ENCODE results near the gene PRKN. TPM values are rescaled to one million over a fixed set of nuclear protein-coding genes. Genes with fewer than 3 reads are reported as not detected.
A peak's percentile ranks its signal among the peaks of the same experiment; 100 is the strongest.

Gene PRKN
- total and polyA plus RNA-seq, 3 experiments from 2014 or later: 0.22 to 1.0 (median 0.55) TPM

DNA sequence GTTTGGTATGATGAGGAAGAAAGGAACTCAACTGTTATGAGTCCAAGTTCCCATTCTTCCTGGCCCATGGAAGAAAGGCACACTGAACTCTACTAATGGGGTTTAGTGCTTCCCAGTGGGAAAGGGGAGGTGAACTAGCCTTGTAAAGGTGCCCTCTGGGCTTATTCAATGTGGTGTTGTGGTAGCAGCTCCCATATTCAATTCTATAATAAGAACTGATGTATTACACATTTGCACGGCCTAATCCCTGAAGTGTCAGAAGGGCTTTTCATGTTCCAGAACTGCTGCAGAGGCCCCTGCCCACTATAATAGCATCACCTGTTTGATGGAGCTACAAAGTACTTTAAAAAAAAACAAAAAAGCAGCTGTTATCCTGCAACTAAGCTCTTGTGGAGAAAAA lies 17.1 kb downstream of the PRKN start:
- no peaks in the 10 kb centered on the region for H3K4me1 Mint-ChIP-seq
- ChIA-PET CTCF (interaction anchor here (1.0 kb wide), 1 partner anchor 16 kb away, joined by 3 read pairs; no protein-coding TSS in a partner anchor), POLR2A (no interaction called here)
- H3K36me3 ChIP-seq (ENCODE audit: insufficient read depth, low read length): no peaks in the 10 kb centered on the region
- H3K4me3 Mint-ChIP-seq: no peak overlapping the region
- H3K27me3 Mint-ChIP-seq: peaks cover 0 to 2% of the 10 kb centered on the region in 2 donors
- H3K36me3 Mint-ChIP-seq: no peaks in the 10 kb centered on the region
- no peaks in the 10 kb centered on the region for H3K4me1 ChIP-seq (ENCODE audit: insufficient read depth, low read length)
- no peaks in the 10 kb centered on the region for H3K27me3 ChIP-seq (ENCODE audit: insufficient read depth, low read length, poor library complexity, severe bottlenecking)
- DNase-seq: no peak
- no peaks in the 10 kb centered on the region for H3K9me3 ChIP-seq (ENCODE audit: low read length)
- peaks cover 0 to 4% (median 0%) of the 10 kb centered on the region in 5 donors for H3K9me3 Mint-ChIP-seq
- no peak overlapping the region for H3K4me3 ChIP-seq (ENCODE audit: low read length)
- no peak overlapping the region for H3K27ac Mint-ChIP-seq
- H3K27ac ChIP-seq (ENCODE audit: low read depth, low read length): no peak overlapping the region

DNA sequence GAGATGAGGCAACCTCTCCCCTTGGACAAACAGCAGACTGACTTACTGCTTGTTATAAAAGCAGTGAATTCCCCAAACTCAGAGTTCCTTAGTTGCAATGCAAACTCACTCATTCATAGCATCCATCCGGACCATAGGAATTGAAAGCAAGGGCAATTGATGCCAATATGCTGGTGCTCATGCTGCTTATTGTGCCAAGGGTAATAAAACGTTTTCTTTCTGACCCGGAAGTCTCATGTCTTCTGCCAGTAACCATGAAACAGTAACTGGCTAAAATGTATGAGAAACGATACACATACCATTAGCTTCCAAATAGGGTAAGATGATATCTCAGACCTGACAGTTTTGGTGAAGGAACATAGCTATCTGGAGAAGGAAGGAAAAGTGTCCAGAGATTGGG lies 18.1 kb downstream of the PRKN start:
- Histone ChIP-seq H3K9me3 (ENCODE audit: low read length) (no peaks in the 10 kb centered on the region), H3K4me3 (ENCODE audit: low read length) (no peak overlapping the region), H3K4me1 (ENCODE audit: insufficient read depth, low read length) (no peaks in the 10 kb centered on the region), H3K36me3 (ENCODE audit: insufficient read depth, low read length) (no peaks in the 10 kb centered on the region), H3K27ac (ENCODE audit: low read depth, low read length) (no peak overlapping the region), H3K27me3 (ENCODE audit: insufficient read depth, low read length, poor library complexity, severe bottlenecking) (no peaks in the 10 kb centered on the region)
- H3K27ac Mint-ChIP-seq: peak overlapping the region in 1 of 8 donors; percentile 54
- DNase-seq: no peak
- H3K4me3 Mint-ChIP-seq: no peak overlapping the region
- H3K9me3 Mint-ChIP-seq: peaks cover 0 to 4% (median 0%) of the 10 kb centered on the region in 5 donors
- no peaks in the 10 kb centered on the region for H3K4me1 Mint-ChIP-seq
- ChIA-PET POLR2A (no interaction called here), CTCF (no interaction called here)
- peaks cover 0 to 2% of the 10 kb centered on the region in 2 donors for H3K27me3 Mint-ChIP-seq
- no peaks in the 10 kb centered on the region for H3K36me3 Mint-ChIP-seq

DNA sequence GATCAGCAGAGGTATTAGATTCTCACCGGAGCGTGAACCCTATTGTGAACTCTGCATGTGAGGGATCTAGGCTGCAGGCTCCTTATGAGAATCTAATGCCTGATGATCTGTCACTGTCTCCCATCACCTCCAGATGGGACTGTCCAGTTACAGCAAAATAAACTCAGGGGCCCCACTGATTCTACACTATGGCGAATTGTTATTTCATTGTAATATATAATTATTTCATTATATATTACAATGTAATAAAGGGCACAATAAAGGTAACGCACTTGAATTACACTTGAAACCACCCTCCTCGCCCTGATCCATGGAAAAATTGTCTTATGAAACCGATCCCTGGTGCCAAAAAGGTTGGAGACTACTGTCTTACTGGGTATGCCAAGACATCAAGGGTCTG lies 18.6 kb downstream of the PRKN start:
- Histone ChIP-seq H3K27ac (ENCODE audit: low read depth, low read length) (no peak overlapping the region), H3K9me3 (ENCODE audit: low read length) (no peaks in the 10 kb centered on the region), H3K4me1 (ENCODE audit: insufficient read depth, low read length) (no peaks in the 10 kb centered on the region), H3K27me3 (ENCODE audit: insufficient read depth, low read length, poor library complexity, severe bottlenecking) (no peaks in the 10 kb centered on the region), H3K36me3 (ENCODE audit: insufficient read depth, low read length) (no peaks in the 10 kb centered on the region), H3K4me3 (ENCODE audit: low read length) (no peak overlapping the region)
- H3K27me3 Mint-ChIP-seq: peaks cover 0 to 2% of the 10 kb centered on the region in 2 donors
- ChIA-PET POLR2A (no interaction called here), CTCF (no interaction called here)
- peak overlapping the region in 1 of 8 donors; percentile 54 for H3K27ac Mint-ChIP-seq
- H3K4me3 Mint-ChIP-seq: no peak overlapping the region
- no peak for DNase-seq
- peaks cover 0 to 4% (median 0%) of the 10 kb centered on the region in 5 donors for H3K9me3 Mint-ChIP-seq
- no peaks in the 10 kb centered on the region for H3K4me1 Mint-ChIP-seq
- no peaks in the 10 kb centered on the region for H3K36me3 Mint-ChIP-seq

DNA sequence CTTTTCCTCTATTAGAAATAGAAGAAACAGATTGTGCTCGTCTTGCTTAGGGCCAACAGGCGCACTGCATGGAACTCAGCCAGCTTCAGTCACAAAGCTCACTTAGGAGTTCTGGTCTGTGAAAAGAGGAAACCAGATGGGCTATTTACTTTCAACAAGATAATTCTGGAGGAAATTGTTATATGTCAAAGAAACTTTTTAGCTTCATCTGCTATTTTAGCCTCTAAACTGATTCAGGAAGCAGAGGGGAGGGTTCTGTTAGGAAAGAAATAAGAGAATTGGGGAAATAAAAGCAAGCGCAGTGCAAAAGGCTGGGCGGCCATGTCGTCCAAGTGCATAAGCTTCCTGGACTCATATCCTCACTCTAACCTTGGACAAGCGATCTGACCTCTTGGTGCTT lies 21.3 kb downstream of the PRKN start:
- no peaks in the 10 kb centered on the region for H3K4me1 ChIP-seq (ENCODE audit: insufficient read depth, low read length)
- no peak overlapping the region for H3K4me3 ChIP-seq (ENCODE audit: low read length)
- CTCF ChIA-PET: no interaction called here
- H3K27ac Mint-ChIP-seq: no peak overlapping the region
- H3K4me1 Mint-ChIP-seq: no peaks in the 10 kb centered on the region
- H3K36me3 ChIP-seq (ENCODE audit: insufficient read depth, low read length): no peaks in the 10 kb centered on the region
- H3K27me3 ChIP-seq (ENCODE audit: insufficient read depth, low read length, poor library complexity, severe bottlenecking): no peaks in the 10 kb centered on the region
- H3K27me3 Mint-ChIP-seq: no peaks in the 10 kb centered on the region
- DNase-seq: no peak
- POLR2A ChIA-PET: no interaction called here
- no peak overlapping the region for H3K4me3 Mint-ChIP-seq
- H3K9me3 ChIP-seq (ENCODE audit: low read length): no peaks in the 10 kb centered on the region
- peaks cover 0 to 4% (median 0%) of the 10 kb centered on the region in 5 donors for H3K9me3 Mint-ChIP-seq
- H3K27ac ChIP-seq (ENCODE audit: low read depth, low read length): no peak overlapping the region
- H3K36me3 Mint-ChIP-seq: no peaks in the 10 kb centered on the region

DNA sequence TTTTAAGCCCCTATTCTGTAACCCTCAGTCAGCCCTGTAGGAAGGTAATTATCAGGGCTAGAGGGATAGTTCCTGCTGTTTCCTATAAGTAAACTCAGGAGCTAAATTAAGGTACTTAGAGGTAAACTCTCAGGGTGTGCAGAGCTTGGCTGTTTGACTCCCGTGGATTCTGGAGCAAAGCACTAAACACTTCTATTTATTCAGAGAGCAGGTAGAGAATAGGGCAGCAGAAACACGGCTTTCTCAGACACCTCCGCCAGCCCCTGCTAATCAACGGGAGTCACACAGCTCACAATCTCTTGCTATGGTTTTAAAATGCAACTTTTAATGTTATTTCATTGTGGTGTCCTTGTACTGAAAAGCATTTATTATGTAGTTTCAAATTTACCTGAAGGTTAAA lies 21.8 kb downstream of the PRKN start:
- Histone ChIP-seq H3K27ac (ENCODE audit: low read depth, low read length) (no peak overlapping the region), H3K4me1 (ENCODE audit: insufficient read depth, low read length) (no peaks in the 10 kb centered on the region), H3K36me3 (ENCODE audit: insufficient read depth, low read length) (no peaks in the 10 kb centered on the region), H3K4me3 (ENCODE audit: low read length) (no peak overlapping the region), H3K27me3 (ENCODE audit: insufficient read depth, low read length, poor library complexity, severe bottlenecking) (no peaks in the 10 kb centered on the region), H3K9me3 (ENCODE audit: low read length) (no peaks in the 10 kb centered on the region)
- ChIA-PET POLR2A (no interaction called here), CTCF (no interaction called here)
- H3K9me3 Mint-ChIP-seq: peaks cover 0 to 4% (median 0%) of the 10 kb centered on the region in 5 donors
- DNase-seq: no peak
- H3K36me3 Mint-ChIP-seq: no peaks in the 10 kb centered on the region
- H3K4me3 Mint-ChIP-seq: no peak overlapping the region
- H3K27ac Mint-ChIP-seq: no peak overlapping the region
- no peaks in the 10 kb centered on the region for H3K27me3 Mint-ChIP-seq
- no peaks in the 10 kb centered on the region for H3K4me1 Mint-ChIP-seq

DNA sequence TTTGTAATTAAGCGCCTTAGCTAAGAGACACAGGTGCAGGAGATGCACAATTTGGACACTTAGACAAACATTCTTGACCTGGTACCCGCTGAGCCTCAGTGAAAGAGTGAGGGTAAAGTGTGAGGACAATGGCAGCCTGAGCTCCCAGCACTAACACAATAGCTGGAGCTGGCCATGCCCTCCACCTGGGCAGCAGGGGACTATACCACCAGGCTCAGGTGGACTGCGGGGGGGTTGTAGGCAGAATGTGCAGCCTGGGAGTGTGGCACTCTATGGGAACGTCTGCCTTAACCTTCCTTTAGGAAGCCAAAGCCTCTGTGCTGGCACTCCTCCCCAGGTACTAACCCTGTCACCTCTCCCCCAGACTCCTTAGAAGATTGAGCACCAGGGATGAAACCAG lies 23.6 kb downstream of the PRKN start:
- Mint-ChIP-seq H3K4me3 (no peak overlapping the region), H3K27me3 (no peaks in the 10 kb centered on the region), H3K4me1 (no peaks in the 10 kb centered on the region), H3K9me3 (peaks cover 0 to 4% (median 0%) of the 10 kb centered on the region in 5 donors), H3K36me3 (no peaks in the 10 kb centered on the region), H3K27ac (peak overlapping the region in 1 of 8 donors; percentile 6)
- no peak for DNase-seq
- Histone ChIP-seq H3K27me3 (ENCODE audit: insufficient read depth, low read length, poor library complexity, severe bottlenecking) (no peaks in the 10 kb centered on the region), H3K4me3 (ENCODE audit: low read length) (no peak overlapping the region), H3K9me3 (ENCODE audit: low read length) (no peaks in the 10 kb centered on the region), H3K36me3 (ENCODE audit: insufficient read depth, low read length) (no peaks in the 10 kb centered on the region), H3K27ac (ENCODE audit: low read depth, low read length) (no peak overlapping the region), H3K4me1 (ENCODE audit: insufficient read depth, low read length) (no peaks in the 10 kb centered on the region)
- ChIA-PET CTCF (no interaction called here), POLR2A (no interaction called here)

DNA sequence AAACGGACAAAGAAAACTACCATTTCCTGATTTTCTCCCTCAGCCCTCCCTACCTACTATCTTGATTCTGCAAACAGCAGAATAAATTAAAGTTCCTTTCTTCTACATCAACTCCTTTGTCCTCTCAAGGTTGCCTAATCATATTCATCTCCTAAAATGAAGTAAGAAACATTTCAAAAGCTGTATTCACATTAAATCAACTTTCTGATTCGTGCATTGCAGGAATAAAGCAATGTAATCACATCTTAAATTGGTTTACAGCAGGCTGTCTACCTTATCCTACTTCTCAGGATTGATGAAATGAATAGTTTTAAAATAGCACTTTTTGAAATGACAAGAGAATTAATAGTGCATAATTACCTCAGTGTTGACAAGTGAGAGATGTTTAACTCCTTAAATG lies 25.1 kb downstream of the PRKN start:
- no peaks in the 10 kb centered on the region for H3K27me3 Mint-ChIP-seq
- H3K36me3 Mint-ChIP-seq: no peaks in the 10 kb centered on the region
- H3K36me3 ChIP-seq (ENCODE audit: insufficient read depth, low read length): no peaks in the 10 kb centered on the region
- H3K4me1 ChIP-seq (ENCODE audit: insufficient read depth, low read length): no peaks in the 10 kb centered on the region
- ChIA-PET CTCF (no interaction called here), POLR2A (no interaction called here)
- H3K4me3 Mint-ChIP-seq: no peak overlapping the region
- H3K4me1 Mint-ChIP-seq: no peaks in the 10 kb centered on the region
- no peak overlapping the region for H3K4me3 ChIP-seq (ENCODE audit: low read length)
- no peak for DNase-seq
- no peak overlapping the region for H3K27ac Mint-ChIP-seq
- no peaks in the 10 kb centered on the region for H3K9me3 ChIP-seq (ENCODE audit: low read length)
- H3K27ac ChIP-seq (ENCODE audit: low read depth, low read length): no peak overlapping the region
- H3K9me3 Mint-ChIP-seq: no peaks in the 10 kb centered on the region
- no peaks in the 10 kb centered on the region for H3K27me3 ChIP-seq (ENCODE audit: insufficient read depth, low read length, poor library complexity, severe bottlenecking)

DNA sequence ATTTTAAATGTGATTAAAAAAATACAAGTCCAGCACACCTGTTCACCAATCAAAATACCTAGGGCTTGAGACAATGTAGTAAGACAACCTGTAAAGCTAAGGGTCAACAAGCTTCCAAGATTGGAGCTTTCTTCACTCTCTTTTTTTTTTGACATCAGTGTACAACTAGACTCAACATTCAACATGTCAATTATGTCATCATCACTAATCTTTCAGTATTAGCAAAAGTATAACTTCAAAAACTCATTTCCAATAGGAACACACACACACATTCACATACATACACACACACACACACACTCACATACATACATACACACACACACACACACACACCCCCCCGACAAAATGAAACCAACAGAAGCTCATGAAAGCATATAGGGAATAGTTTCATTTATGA lies 26.0 kb downstream of the PRKN start:
- H3K27ac ChIP-seq (ENCODE audit: low read depth, low read length): no peak overlapping the region
- H3K27me3 ChIP-seq (ENCODE audit: insufficient read depth, low read length, poor library complexity, severe bottlenecking): no peaks in the 10 kb centered on the region
- no peak for DNase-seq
- no peaks in the 10 kb centered on the region for H3K27me3 Mint-ChIP-seq
- ChIA-PET CTCF (no interaction called here), POLR2A (interaction anchor here (0.6 kb wide), 1 partner anchor 860 kb away, joined by 3 read pairs; no protein-coding TSS in a partner anchor)
- H3K4me3 Mint-ChIP-seq: no peak overlapping the region
- H3K4me1 ChIP-seq (ENCODE audit: insufficient read depth, low read length): no peaks in the 10 kb centered on the region
- H3K4me1 Mint-ChIP-seq: no peaks in the 10 kb centered on the region
- H3K9me3 ChIP-seq (ENCODE audit: low read length): no peaks in the 10 kb centered on the region
- no peaks in the 10 kb centered on the region for H3K36me3 Mint-ChIP-seq
- no peak overlapping the region for H3K4me3 ChIP-seq (ENCODE audit: low read length)
- H3K9me3 Mint-ChIP-seq: no peaks in the 10 kb centered on the region
- no peaks in the 10 kb centered on the region for H3K36me3 ChIP-seq (ENCODE audit: insufficient read depth, low read length)
- H3K27ac Mint-ChIP-seq: no peak overlapping the region

DNA sequence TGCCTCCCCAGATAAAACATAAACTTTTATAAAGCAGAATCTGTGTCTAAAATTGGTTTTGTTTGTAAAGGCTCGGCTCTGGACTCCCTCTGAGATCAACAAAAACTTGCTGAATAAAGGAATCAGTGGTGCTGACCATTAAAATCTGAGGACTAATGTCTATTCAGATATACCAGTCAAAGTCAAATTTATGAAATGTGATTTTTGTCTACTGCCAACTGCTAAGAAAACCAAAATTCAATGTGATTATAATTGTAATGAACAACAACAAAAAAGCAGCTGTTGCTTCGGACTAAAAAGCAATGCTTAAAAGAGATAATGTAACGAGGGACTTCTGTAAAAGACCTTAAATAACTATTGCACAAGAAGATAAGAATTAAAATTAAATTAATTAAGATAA lies 26.6 kb downstream of the PRKN start:
- H3K27me3 ChIP-seq (ENCODE audit: insufficient read depth, low read length, poor library complexity, severe bottlenecking): no peaks in the 10 kb centered on the region
- no peaks in the 10 kb centered on the region for H3K36me3 ChIP-seq (ENCODE audit: insufficient read depth, low read length)
- Mint-ChIP-seq H3K27me3 (no peaks in the 10 kb centered on the region), H3K4me3 (no peak overlapping the region), H3K36me3 (peaks cover 0 to under 1% (median 0%) of the 10 kb centered on the region in 3 donors), H3K4me1 (no peaks in the 10 kb centered on the region), H3K9me3 (no peaks in the 10 kb centered on the region), H3K27ac (no peak overlapping the region)
- no peaks in the 10 kb centered on the region for H3K4me1 ChIP-seq (ENCODE audit: insufficient read depth, low read length)
- no peak overlapping the region for H3K4me3 ChIP-seq (ENCODE audit: low read length)
- no peak for DNase-seq
- H3K27ac ChIP-seq (ENCODE audit: low read depth, low read length): no peak overlapping the region
- POLR2A ChIA-PET: interaction anchor here (0.6 kb wide), 1 partner anchor 861 kb away, joined by 3 read pairs; no protein-coding TSS in a partner anchor
- H3K9me3 ChIP-seq (ENCODE audit: low read length): no peaks in the 10 kb centered on the region
- CTCF ChIA-PET: no interaction called here
